ENCODE data around the gene PIGK.
"Not testable (repeated sequence)": the region's sequence is repeated elsewhere in the genome, so short reads cannot be mapped to it uniquely, and the experiment has no call there.

Gene PIGK

GRCh38 chr1:77197351-77197750 is 21.9 kb downstream of the PIGK start:
- no peak for FAIRE-seq
- no peak for DNase-seq (ENCODE audit: low spot score)

- DNase-seq (ENCODE audit: low spot score) = no peak
Measured at GRCh38 chr1:77193951-77194350, 25.3 kb downstream of the PIGK start.

GRCh38 chr1:77188770-77189169 is 30.5 kb downstream of the PIGK start:
- FAIRE-seq (no peak), DNase-seq (ENCODE audit: low spot score) (no peak)

More at GRCh38 chr1:77193951-77194350, 25.3 kb downstream of the PIGK start:
- FAIRE-seq = no peak

- not testable (repeated sequence) for FAIRE-seq; DNase-seq (ENCODE audit: low spot score)
Measured at GRCh38 chr1:77186907-77187306, 32.3 kb downstream of the PIGK start.

- no peak for DNase-seq (ENCODE audit: low spot score)
- no peak for FAIRE-seq
Measured at GRCh38 chr1:77182083-77182482, 37.1 kb downstream of the PIGK start.

GRCh38 chr1:77179632-77180031 is 39.6 kb downstream of the PIGK start:
- DNase-seq (ENCODE audit: low spot score) (no peak), FAIRE-seq (no peak)

GRCh38 chr1:77175230-77175844 is 43.9 kb downstream of the PIGK start:
- DNase-seq (ENCODE audit: low spot score) (no peak), FAIRE-seq (no peak)

GRCh38 chr1:77170687-77171086 is 48.5 kb downstream of the PIGK start:
- no peak for FAIRE-seq
- DNase-seq (ENCODE audit: low spot score) = no peak

GRCh38 chr1:77168358-77168757 is 50.9 kb downstream of the PIGK start:
- DNase-seq (ENCODE audit: low spot score) (no peak), FAIRE-seq (no peak)

- FAIRE-seq (no peak), DNase-seq (ENCODE audit: low spot score) (no peak)
Measured at GRCh38 chr1:77164434-77164944, 54.7 kb downstream of the PIGK start.

- DNase-seq (ENCODE audit: low spot score); FAIRE-seq: not testable (repeated sequence)
Measured at GRCh38 chr1:77159706-77160105, 59.5 kb downstream of the PIGK start.

- no peak for FAIRE-seq
- DNase-seq (ENCODE audit: low spot score) = no peak
Measured at GRCh38 chr1:77156214-77156613, 63.0 kb downstream of the PIGK start.

GRCh38 chr1:77146270-77146669 is 73.0 kb downstream of the PIGK start:
- FAIRE-seq = no peak
- no peak for DNase-seq (ENCODE audit: low spot score)

- FAIRE-seq = no peak
- DNase-seq (ENCODE audit: low spot score) = no peak
Measured at GRCh38 chr1:77143529-77144121, 75.6 kb downstream of the PIGK start.

GRCh38 chr1:77139389-77139788 is 79.8 kb downstream of the PIGK start:
- DNase-seq (ENCODE audit: low spot score) (no peak), FAIRE-seq (no peak)

- no peak for DNase-seq (ENCODE audit: low spot score)
- FAIRE-seq = no peak
Measured at GRCh38 chr1:77134359-77134758, 84.9 kb downstream of the PIGK start.

- FAIRE-seq (no peak), DNase-seq (ENCODE audit: low spot score) (no peak)
Measured at GRCh38 chr1:77133731-77134358, 85.4 kb downstream of the PIGK start.

GRCh38 chr1:77126307-77126706 is 92.9 kb downstream of the PIGK start:
- DNase-seq (ENCODE audit: low spot score) (peak; percentile 25), FAIRE-seq (no peak)

GRCh38 chr1:77121503-77121902 is 97.7 kb downstream of the PIGK start:
- no peak for FAIRE-seq
- no peak for DNase-seq (ENCODE audit: low spot score)

GRCh38 chr1:77120950-77121349 is 98.3 kb downstream of the PIGK start:
- FAIRE-seq (peak; percentile 40), DNase-seq (ENCODE audit: low spot score) (no peak)

- FAIRE-seq (no peak), DNase-seq (ENCODE audit: low spot score) (no peak)
Measured at GRCh38 chr1:77118712-77119111, 100.5 kb downstream of the PIGK start.

- DNase-seq (ENCODE audit: low spot score) (no peak), FAIRE-seq (no peak)
Measured at GRCh38 chr1:77104672-77105071, 114.6 kb downstream of the PIGK start.

- no peak for DNase-seq (ENCODE audit: low spot score)
- FAIRE-seq = no peak
Measured at GRCh38 chr1:77103486-77103885, 115.7 kb downstream of the PIGK start.
